MM.1S (cell line): ENCODE data around the gene GDPD3.

Experiments
- EZH2 ChIP-seq: fragments of 300-600 bp; sonication (generic); optimal IDR thresholded peaks from 2 replicates; pipeline ENCODE3; 2017; ENCODE audit warnings: low read depth, mild to moderate bottlenecking, antibody characterized with exemption, low read length, mixed read lengths
- EZH2phosphoT487 ChIP-seq: fragments of 300-600 bp; sonication (generic); IDR thresholded peaks from 2 replicates; pipeline ENCODE4 v1.6.1; 2018; ENCODE audit warnings: antibody characterized with exemption, low read length
- TF ChIP-seq, protein P1 (sequence below): fragments of 300-600 bp; sonication (generic); IDR thresholded peaks from 2 replicates; pipeline ENCODE4 v1.5.1; 2016; ENCODE audit warnings: antibody characterized with exemption, low read length, mixed read lengths

DNA sequence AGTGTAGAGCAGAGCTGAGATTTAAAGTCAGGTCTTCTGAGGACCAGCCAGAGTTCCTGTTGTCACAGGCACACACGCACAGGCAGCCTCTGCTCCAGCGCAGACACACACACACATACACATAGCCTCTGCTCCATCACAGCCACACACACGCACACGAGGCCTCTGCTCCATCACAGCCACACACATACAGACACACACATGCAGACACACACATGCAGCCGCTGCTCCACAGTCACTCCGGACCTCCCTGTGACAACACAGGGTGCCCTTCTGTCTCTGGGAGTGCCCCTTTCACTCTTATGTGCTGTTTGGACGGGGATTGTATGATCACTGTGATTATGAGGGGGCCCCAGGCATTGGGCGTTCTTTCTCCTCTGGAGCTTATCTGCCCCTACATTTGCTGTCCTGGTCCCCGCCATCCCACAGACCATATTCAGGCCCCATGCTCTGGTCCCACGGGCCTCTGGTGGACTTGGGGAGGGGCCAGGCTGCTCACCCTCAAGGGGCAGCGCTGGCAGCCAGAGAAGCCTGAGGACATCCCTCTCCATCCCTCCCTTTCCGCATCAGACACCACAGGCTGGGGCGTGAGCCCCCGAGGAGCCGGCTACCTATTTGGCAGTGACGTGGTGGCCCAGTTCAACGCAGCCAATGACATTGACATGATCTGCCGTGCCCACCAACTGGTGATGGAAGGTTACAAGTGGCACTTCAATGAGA lies 29.1 kb downstream of the GDPD3 start:
- TF ChIP-seq EZH2 (no peak), EZH2phosphoT487 (no peak)
- TF ChIP-seq, protein P1, sequence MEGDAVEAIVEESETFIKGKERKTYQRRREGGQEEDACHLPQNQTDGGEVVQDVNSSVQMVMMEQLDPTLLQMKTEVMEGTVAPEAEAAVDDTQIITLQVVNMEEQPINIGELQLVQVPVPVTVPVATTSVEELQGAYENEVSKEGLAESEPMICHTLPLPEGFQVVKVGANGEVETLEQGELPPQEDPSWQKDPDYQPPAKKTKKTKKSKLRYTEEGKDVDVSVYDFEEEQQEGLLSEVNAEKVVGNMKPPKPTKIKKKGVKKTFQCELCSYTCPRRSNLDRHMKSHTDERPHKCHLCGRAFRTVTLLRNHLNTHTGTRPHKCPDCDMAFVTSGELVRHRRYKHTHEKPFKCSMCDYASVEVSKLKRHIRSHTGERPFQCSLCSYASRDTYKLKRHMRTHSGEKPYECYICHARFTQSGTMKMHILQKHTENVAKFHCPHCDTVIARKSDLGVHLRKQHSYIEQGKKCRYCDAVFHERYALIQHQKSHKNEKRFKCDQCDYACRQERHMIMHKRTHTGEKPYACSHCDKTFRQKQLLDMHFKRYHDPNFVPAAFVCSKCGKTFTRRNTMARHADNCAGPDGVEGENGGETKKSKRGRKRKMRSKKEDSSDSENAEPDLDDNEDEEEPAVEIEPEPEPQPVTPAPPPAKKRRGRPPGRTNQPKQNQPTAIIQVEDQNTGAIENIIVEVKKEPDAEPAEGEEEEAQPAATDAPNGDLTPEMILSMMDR: no peak
